ENCODE results near the gene HSPA14.
"Not testable (repeated sequence)": the region's sequence is repeated elsewhere in the genome, so short reads cannot be mapped to it uniquely, and the experiment has no call there.

HSPA14 gene

GRCh38 chr10:14837003-14837756 is 926 bp upstream of the HSPA14 start:
- DNase-seq = no peak

- no peak for DNase-seq
Measured at GRCh38 chr10:14838582-14839304, 637 bp downstream of the HSPA14 start.

- DNase-seq = no peak
Measured at GRCh38 chr10:14839305-14839695, 1.2 kb downstream of the HSPA14 start.

DNA sequence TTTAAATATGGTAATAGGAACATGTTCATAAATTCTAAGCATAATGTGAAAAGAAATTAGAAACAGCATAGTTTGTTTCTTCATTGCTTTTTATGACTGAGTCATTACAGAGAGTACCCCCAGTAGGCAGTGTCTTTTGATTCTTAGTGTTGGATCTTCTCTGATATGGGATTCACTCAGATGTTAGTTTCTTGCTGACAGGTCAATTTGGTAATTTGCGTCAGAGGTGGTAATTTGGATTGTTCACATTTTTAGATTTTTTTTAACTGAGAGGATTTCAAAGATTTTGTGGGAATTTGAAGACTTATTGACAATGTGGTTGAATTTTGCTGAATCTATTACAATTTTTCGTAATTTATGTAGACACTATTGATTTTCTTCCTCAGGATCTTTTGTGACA is 2.1 kb downstream of the HSPA14 start:
- DNase-seq = no peak

GRCh38 chr10:14843327-14843988 is 5.4 kb downstream of the HSPA14 start:
- no peak for DNase-seq

GRCh38 chr10:14844948-14845347 is 6.8 kb downstream of the HSPA14 start:
- DNase-seq = no peak

GRCh38 chr10:14852236-14852635 is 14.1 kb downstream of the HSPA14 start:
- no peak for DNase-seq

DNA sequence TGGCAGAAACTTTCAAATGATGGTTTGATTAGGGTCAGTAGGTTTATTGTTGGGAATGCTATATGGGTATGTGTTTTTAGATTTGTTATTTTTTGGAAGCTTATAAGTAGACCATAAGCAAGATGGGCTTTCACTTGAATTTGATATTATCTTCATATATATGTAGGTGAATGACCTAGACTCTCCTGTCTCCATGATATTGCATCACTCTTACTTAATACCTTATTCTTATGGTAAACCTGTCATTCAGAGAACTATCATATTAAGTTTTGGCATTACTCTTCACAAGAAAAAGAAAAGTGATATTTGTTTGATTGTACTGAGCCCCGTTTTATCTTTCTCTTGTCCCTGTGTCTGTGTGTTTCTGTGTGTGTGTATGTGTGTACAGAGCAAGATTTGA is 17.3 kb downstream of the HSPA14 start:
- DNase-seq = no peak

DNA sequence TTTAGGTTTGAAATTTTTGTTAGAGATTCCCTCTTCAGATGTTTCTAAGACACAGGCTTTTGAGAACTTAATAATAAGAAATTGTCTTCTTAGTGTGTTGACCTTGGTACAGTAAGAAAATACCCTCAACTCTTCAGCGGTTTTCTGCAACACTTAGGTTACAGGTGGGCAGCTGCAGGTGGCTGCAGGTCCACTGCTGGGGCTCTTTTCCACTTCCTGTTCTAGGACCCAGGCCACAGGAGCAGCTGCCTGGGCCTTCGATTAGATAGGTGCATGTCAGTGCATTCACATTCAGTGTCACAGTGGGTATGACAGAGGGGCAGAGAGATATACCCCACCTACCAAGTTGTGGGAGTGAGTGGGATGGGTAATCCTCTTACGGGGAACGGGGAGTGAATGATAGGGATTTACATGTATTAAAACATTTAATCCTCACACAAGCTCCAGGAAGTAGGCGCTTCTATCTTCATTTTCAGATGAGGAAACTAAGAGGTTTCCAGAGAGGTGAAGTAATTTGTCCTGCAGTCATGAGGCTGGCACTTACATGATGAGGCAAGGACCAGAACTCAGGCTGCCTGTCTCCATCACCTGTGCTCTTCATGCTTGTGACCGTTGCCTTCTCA is 20.3 kb downstream of the HSPA14 start:
- DNase-seq = no peak

GRCh38 chr10:14859043-14859442 is 20.9 kb downstream of the HSPA14 start:
- no peak for DNase-seq

DNA sequence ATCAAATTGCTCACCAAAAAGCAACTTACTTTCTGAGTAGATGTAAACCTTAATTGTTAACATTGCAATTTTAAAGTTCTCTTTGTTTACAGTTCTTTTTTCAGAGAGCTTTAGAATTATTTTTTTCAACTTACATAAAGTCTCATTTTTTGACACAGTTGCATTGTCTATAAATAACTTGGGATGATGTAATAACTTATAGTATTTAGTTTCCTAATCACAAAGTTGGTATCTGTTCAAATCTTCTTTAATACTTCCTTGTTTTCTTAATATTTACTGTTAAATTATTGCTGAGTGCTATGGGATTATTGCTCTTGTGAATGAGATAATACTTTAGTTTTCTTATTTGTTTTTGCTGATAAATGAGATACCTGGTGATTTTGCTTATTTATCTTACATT is 21.7 kb downstream of the HSPA14 start:
- no peak for DNase-seq

DNA sequence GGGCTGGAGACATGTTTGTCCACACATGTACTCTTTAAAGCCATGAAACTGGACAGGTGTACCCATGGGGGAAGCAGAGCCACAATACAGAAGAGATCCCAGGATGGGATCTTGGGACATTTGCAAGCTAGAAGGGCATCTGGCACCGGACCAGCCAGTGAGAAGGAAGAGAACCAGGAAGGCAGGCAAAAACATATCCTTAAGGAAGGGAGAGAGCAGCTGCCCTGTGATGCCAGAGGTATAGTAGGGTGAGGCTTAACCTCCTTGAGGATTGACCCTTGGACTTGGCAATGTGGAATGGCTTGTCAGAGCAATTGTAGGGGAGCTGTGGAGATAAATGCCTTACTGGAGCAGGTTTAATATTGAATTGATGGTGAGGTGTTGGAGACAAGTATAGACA is 22.7 kb downstream of the HSPA14 start:
- no peak for DNase-seq

DNA sequence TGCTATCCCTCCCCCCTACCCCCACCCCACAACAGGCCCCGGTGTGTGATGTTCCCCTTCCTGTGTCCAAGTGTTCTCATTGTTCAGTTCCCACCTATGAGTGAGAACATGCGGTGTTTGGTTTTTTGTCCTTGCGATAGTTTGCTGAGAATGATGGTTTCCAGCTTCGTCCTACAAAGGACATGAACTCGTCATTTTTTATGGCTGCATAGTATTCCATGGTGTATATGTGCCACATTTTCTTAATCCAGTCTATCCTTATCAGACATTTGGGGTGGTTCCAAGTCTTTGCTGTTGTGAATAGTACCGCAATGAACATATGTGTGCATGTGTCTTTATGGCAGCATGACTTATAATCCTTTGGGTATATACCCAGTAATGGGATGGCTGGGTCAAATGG is 26.4 kb downstream of the HSPA14 start:
- not testable (repeated sequence) for DNase-seq

DNA sequence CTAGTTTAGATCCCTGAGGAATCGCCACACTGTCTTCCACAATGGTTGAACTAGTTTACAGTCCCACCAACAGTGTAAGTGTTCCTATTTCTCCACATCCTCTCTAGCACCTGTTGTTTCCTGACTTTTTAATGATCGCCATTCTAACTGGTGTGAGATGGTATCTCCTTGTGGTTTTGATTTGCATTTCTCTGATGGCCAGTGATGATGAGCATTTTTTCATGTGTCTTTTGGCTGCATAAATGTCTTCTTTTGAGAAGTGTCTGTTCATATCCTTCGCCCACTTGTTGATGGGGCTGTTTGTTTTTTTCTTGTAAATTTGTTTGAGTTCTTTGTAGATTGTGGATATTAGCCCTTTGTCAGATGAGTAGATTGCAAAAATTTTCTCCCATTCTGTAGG is 26.8 kb downstream of the HSPA14 start:
- not testable (repeated sequence) for DNase-seq

DNA sequence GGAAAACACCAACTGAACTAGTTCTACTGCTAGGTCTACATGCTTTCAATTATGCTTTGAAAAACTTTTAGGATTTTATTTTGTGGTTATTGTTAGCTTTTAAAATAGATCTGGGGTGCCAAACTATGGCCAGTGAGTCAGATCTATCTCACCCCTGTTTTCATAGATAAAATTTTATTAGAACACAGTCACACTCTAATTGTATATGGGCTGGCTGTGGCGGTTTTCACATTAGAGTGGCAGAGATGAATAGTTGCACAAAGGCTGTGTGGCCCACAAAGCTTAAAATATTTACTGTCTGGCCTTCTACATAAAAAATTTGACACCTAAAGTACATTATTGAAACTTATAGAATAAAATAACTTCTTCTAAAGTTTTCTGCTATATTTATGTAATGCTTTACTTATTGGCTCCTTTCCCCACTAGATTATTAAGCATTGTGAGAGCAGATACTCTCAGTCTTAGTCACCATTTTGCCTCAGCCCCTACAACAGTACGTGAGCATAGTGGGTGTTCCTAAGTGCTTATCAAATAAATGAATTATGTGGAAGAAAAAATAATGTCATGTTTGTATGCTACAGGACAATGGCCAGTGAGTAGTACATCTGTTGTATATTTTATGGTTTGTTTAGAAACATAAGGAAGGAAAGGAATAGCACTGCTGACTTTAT is 35.1 kb downstream of the HSPA14 start:
- no peak for DNase-seq

DNA sequence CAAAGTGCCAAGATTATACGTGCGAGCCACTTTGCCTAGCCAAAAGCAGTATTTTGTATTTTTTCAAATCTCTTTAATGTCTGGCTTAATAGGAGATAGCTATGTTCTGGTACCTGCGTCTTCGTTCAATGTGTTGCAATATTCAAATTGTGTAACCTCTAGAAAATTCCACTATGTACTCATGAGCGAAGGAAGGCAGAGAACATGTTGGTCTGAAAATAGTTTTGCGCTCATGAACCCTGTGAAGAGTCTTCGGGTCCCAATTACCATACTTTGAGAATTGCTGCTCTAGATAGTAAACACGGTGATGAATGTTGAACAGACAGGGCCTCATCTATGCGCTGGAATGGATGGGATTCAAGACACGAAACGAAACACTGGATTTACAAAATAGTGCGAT is 37.8 kb downstream of the HSPA14 start:
- no peak for DNase-seq

DNA sequence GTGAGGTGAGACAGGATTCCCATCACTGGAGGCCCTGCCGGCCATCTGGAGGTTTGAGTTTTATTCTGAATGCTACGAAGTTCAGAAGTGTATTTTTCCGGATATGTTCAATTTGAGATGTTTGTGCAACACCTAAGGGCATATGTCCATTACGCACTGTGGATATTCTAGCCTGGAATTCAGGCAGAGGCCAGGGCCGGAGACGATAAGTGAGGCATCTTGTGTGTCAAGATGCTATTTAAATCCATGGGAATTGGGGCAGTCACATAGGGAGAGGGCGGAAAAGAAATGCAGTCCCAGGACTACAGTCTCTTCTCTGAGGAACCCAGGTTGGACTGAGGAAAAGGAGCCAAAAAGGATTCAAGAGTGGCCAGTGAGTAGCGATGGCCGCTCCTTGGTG is 38.7 kb downstream of the HSPA14 start:
- no peak for DNase-seq

GRCh38 chr10:14878266-14879123 is 40.4 kb downstream of the HSPA14 start, which contains the start of gene SUV39H2:
Gene SUV39H2, plus strand, starts transcription at chr10:14878866. Its CDS starts 23 bp downstream, at chr10:14878889.
- DNase-seq = peak; percentile 88

DNA sequence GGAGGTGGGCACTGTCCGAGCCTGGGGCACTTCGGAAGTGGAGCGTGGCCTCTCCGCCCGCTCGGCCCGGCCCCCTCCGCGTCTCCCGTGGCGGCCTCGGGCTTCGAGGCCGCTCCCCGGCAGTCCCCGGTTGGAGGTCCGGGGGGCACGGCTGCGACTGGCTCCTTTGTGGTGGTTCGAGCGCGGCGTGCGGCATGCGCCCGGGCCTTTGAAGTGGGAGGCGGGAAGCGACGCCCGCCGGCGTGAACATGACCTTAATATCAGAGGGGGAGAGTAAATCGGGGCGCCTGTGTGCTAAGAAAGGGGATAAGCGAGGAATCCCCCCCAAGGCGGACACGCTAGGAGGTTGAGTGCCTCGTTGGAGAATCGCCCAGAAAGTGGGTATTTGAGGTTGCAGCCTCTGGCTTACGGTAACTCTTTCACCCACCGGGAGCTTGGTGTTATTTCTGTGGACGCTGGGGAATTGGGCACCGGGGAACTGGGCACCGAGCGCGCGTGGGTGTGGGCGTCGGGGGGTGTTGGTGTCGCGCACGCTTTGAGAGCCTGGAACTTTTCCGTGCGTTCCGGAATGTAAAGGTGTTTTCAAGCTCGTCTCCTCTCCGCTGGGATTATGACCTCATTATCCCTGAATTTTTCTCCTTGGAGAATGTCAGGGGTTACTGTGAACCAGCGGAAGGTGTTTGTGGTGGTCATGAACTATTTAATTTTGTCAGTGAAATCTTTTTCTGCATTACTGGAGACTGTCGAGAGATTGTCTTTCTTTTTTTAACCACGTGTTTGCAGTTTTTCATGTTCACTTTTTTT is 41.2 kb downstream of the HSPA14 start:
- no peak for DNase-seq

- DNase-seq = no peak
Measured at GRCh38 chr10:14879928-14880193, 41.8 kb downstream of the HSPA14 start.

DNA sequence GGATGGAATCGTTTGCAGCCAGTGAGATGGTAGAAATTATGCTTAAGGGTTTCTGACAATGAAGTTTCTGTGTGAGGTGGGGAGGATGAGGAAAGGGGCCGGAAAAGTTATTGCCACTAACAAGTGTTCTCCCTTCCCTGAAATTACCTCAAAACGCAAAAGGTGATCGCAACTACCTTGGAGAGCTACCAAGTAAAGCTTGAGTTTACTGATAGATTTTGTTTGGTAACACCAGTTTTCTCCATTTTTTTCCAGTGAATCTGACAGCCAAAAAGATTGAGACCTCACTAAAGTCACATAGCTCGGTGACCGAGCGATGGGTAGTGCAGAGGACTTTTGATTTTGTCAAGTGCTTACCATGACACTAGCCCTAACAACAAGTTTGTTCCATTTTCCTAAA is 42.1 kb downstream of the HSPA14 start:
- DNase-seq = no peak

Measured in GOT3 (cell line).